Upper lobe of right lung (tissue), 1 donor: ENCODE data around the gene LSM4. TPM values are rescaled to one million over a fixed set of nuclear protein-coding genes. Genes with fewer than 3 reads are reported as not detected.
A peak's percentile ranks its signal among the peaks of the same experiment; 100 is the strongest.
"Not testable (repeated sequence)": the region's sequence is repeated elsewhere in the genome, so short reads cannot be mapped to it uniquely, and the experiment has no call there.

ENCODE experiments used
- ATAC-seq: fragments of 200-7000 bp; cut with Tn5 transposase; one replicate; pipeline ENCODE4 v1.9.1; 2020; ENCODE audit warnings: mild to moderate bottlenecking, moderate library complexity
- DNase-seq: peaks from one replicate; pipeline ENCODE4 v3.0.0-alpha.2; 2020
- H3K27ac ChIP-seq: fragments of 200-600 bp; one replicate; pipeline ENCODE4 v1.8.0; 2022
- H3K27me3 ChIP-seq: fragments of 200-600 bp; one replicate; pipeline ENCODE4 v1.8.0; 2022; ENCODE audit warnings: mild to moderate bottlenecking
- H3K36me3 ChIP-seq: fragments of 200-600 bp; one replicate; pipeline ENCODE4 v1.8.0; 2022
- H3K4me1 ChIP-seq: fragments of 200-600 bp; one replicate; pipeline ENCODE4 v1.8.0; 2022
- H3K4me3 ChIP-seq: fragments of 200-600 bp; one replicate; pipeline ENCODE4 v1.8.0; 2022; ENCODE audit warnings: mild to moderate bottlenecking
- H3K9me3 ChIP-seq: fragments of 200-600 bp; one replicate; pipeline ENCODE4 v1.8.0; 2022
- CTCF ChIP-seq: fragments of 200-600 bp; IDR thresholded peaks from one replicate; pipeline ENCODE4 v1.8.0; 2022; ENCODE audit warnings: antibody characterized with exemption
- intact Hi-C: fragments of 100-400 bp; cut with DNase I; formaldehyde crosslinking; loops from one replicate; pipeline ENCODE4 v1.11.0; 2022
- total RNA-seq: library from RNA; stranded (reverse); fragmentation: NEBNext Ultra II Directional; extraction: Animal tissue kit (Norgen Biotek cat#: 25700); gene quantifications from one replicate; pipeline ENCODE4 v1.2.1, GENCODE V29; 2021
- donor health status: DM: no; HTN: yes; CAD: no; lungs with severe emphysema.

The LSM4 gene
- total RNA-seq, 1 donor from 2014 or later, result 76.9 TPM

GRCh38 chr19:18351544-18351943, 28.7 kb upstream of the LSM4 start:
- ATAC-seq (no peak), DNase-seq (no peak)
- TF ChIP-seq CTCF, result no peak
- H3K27me3 ChIP-seq, result no peaks in the 10 kb centered on the region
- H3K4me1 ChIP-seq, result peaks cover 3% of the 10 kb centered on the region
- H3K9me3 ChIP-seq, result no peaks in the 10 kb centered on the region
- intact Hi-C loops, result loop anchor here (5.0 kb wide), 1 partner anchor 41 kb away; no protein-coding TSS in a partner anchor
- H3K36me3 ChIP-seq, result peaks cover 11% of the 10 kb centered on the region
- no peak overlapping the region for H3K4me3 ChIP-seq
- no peak overlapping the region for H3K27ac ChIP-seq

- intact Hi-C loops, result loop anchor here (5.0 kb wide), 1 partner anchor 42 kb away; no protein-coding TSS in a partner anchor
- no peak for TF ChIP-seq CTCF
- H3K4me1 ChIP-seq, result peaks cover 3% of the 10 kb centered on the region
- no peaks in the 10 kb centered on the region for H3K27me3 ChIP-seq
- ATAC-seq (no peak), DNase-seq (no peak)
- H3K36me3 ChIP-seq, result peaks cover under 1% of the 10 kb centered on the region
- H3K4me3 ChIP-seq, result no peak overlapping the region
- no peak overlapping the region for H3K27ac ChIP-seq
- no peaks in the 10 kb centered on the region for H3K9me3 ChIP-seq
Measured at GRCh38 chr19:18350490-18350889, 27.6 kb upstream of the LSM4 start.

- Histone ChIP-seq H3K4me1 (peaks cover 3% of the 10 kb centered on the region), H3K27me3 (no peaks in the 10 kb centered on the region), H3K27ac (no peak overlapping the region), H3K9me3 (no peaks in the 10 kb centered on the region), H3K36me3 (no peaks in the 10 kb centered on the region), H3K4me3 (no peak overlapping the region)
- peak; percentile 91 for ATAC-seq
- TF ChIP-seq CTCF, result peak; percentile 87
- DNase-seq, result peak; percentile 80
- intact Hi-C loops, result loop anchor here (5.0 kb wide), 2 partner anchors 43 to 63 kb away; no protein-coding TSS in a partner anchor
Measured at GRCh38 chr19:18349524-18350128, 26.8 kb upstream of the LSM4 start.

GRCh38 chr19:18348818-18349339, 26.0 kb upstream of the LSM4 start:
- intact Hi-C loops, result loop anchor here (5.0 kb wide), 1 partner anchor 63 kb away; no protein-coding TSS in a partner anchor
- ATAC-seq, H3K9me3 ChIP-seq: not testable (repeated sequence)

GRCh38 chr19:18348171-18348570, 25.3 kb upstream of the LSM4 start:
- Histone ChIP-seq H3K36me3 (peaks cover 5% of the 10 kb centered on the region), H3K27me3 (no peaks in the 10 kb centered on the region), H3K4me3 (no peak overlapping the region), H3K9me3 (no peaks in the 10 kb centered on the region), H3K27ac (no peak overlapping the region), H3K4me1 (peaks cover 3% of the 10 kb centered on the region)
- intact Hi-C loops, result loop anchor here (5.0 kb wide), 1 partner anchor 64 kb away; no protein-coding TSS in a partner anchor
- TF ChIP-seq CTCF, result no peak
- DNase-seq (no peak), ATAC-seq (peak; percentile 11)

More at GRCh38 chr19:18348818-18349339, 26.0 kb upstream of the LSM4 start:
- H3K27ac ChIP-seq, H3K4me1 ChIP-seq, H3K4me3 ChIP-seq, DNase-seq, H3K36me3 ChIP-seq, H3K27me3 ChIP-seq: not testable (repeated sequence)

- no peaks in the 10 kb centered on the region for H3K27me3 ChIP-seq
- H3K9me3 ChIP-seq, result no peaks in the 10 kb centered on the region
- peaks cover 10% of the 10 kb centered on the region for H3K4me1 ChIP-seq
- intact Hi-C loops, result loop anchor here (5.0 kb wide), 1 partner anchor 66 kb away; no protein-coding TSS in a partner anchor
- no peak overlapping the region for H3K27ac ChIP-seq
- ATAC-seq (no peak), DNase-seq (no peak)
- H3K4me3 ChIP-seq, result no peak overlapping the region
- H3K36me3 ChIP-seq, result peaks cover 7% of the 10 kb centered on the region
- TF ChIP-seq CTCF, result no peak
Measured at GRCh38 chr19:18346091-18346490, 23.2 kb upstream of the LSM4 start.
